ENCODE results near the gene FAM47E. TPM values are rescaled to one million over a fixed set of nuclear protein-coding genes. Genes with fewer than 3 reads are reported as not detected.

FAM47E gene
- total RNA-seq (2016; rRNA removed; fragmentation: Illumina TruSeq; extraction: Trizol), result 0.29 and 0.33 TPM in 2 replicates
- 0.30 TPM in 1 of 2 replicates, not detected in the other for total RNA-seq (2016; cell fraction: cytosol; rRNA removed; fragmentation: Illumina TruSeq; extraction: Trizol; ENCODE audit: low read depth)
- 0.37 and 0.65 TPM in 2 replicates for total RNA-seq (2016; cell fraction: insoluble cytoplasmic fraction; rRNA removed; fragmentation: Illumina TruSeq; extraction: Trizol)
- 0.25 and 0.41 TPM in 2 replicates for total RNA-seq (2016; cell fraction: membrane; rRNA removed; fragmentation: Illumina TruSeq; extraction: Trizol)
- total RNA-seq (2016; cell fraction: nucleus; rRNA removed; fragmentation: Illumina TruSeq; extraction: Trizol), result 0.31 and 0.50 TPM in 2 replicates
- 0.60 and 0.66 TPM in 2 replicates for polyA plus RNA-seq (2011; rRNA removed)
- polyA plus RNA-seq (2011; cell fraction: cytosol; rRNA removed), result 0.24 and 0.50 TPM in 2 replicates
- polyA plus RNA-seq (2011; cell fraction: nucleus; rRNA removed), result 0.06 and 1.5 TPM in 2 replicates
- polyA plus RNA-seq (2012), result 1.2 and 1.8 TPM in 2 replicates
- 0.27 and 0.29 TPM in 2 replicates for polyA plus RNA-seq (2016; cell fraction: cytosol; fragmentation: Illumina TruSeq; extraction: Trizol; ENCODE audit: low read depth)
- 0.29 and 0.50 TPM in 2 replicates for polyA plus RNA-seq (2016; cell fraction: insoluble cytoplasmic fraction; fragmentation: Illumina TruSeq; extraction: Trizol; ENCODE audit: low read depth)
- not detected in 2 replicates for polyA plus RNA-seq (2016; cell fraction: membrane; fragmentation: Illumina TruSeq; extraction: Trizol; ENCODE audit: low read depth)
- 0.44 TPM in 1 of 2 replicates, not detected in the other for polyA plus RNA-seq (2016; cell fraction: nucleus; fragmentation: Illumina TruSeq; extraction: Trizol; ENCODE audit: insufficient read depth, low read depth)
- polyA minus RNA-seq (2011; rRNA and poly(A)+ RNA removed; ENCODE audit: low replicate concordance), result 0.02 TPM in 1 of 2 replicates, not detected in the other
- 0.69 TPM in 1 of 2 replicates, not detected in the other for polyA minus RNA-seq (2011; cell fraction: cytosol; rRNA and poly(A)+ RNA removed)
- 1.5 and 1.9 TPM in 2 replicates for polyA minus RNA-seq (2011; cell fraction: nucleus; rRNA and poly(A)+ RNA removed)
- Bru-seq, nascent RNA, result percentile 21 among the genes with signal in this experiment
- BruChase-seq, experiment 1, labeled RNA remaining after a 6-hour chase, result percentile 19 among the genes with signal in this experiment
- BruChase-seq, experiment 2, labeled RNA remaining after a 2-hour chase, result percentile 13 among the genes with signal in this experiment
- long read RNA-seq, experiment 1, partial matches to known transcripts, result 0 of 1 reads
- long read RNA-seq, experiment 1, other reads (novel, unspliced or antisense), result 1 of 1 reads
- long read RNA-seq, experiment 2, result 0 reads

GRCh38 chr4:76251441-76252270 is at the start of gene FAM47E:
Gene FAM47E, plus strand, starts transcription at chr4:76251721. Its CDS starts 26 bp downstream, at chr4:76251747.
- H3K79me2 ChIP-seq (ENCODE audit: insufficient read depth, low read length), result no peaks in the 10 kb centered on the region
- ChIA-PET CTCF (ENCODE audit: low intra/inter-chr PET ratio, low total read pairs) (interaction anchor here (3.0 kb wide), 1 partner anchor 126 kb away, joined by 28 read pairs; no protein-coding TSS in a partner anchor), POLR2A (interaction anchor here (1.0 kb wide), 1 partner anchor 54 kb away, joined by 4 read pairs; no protein-coding TSS in a partner anchor)
- FAIRE-seq (no peak), DNase-seq (ENCODE audit: low spot score) (peak; percentile 57), ATAC-seq (peak; percentile 99)
- H3K4me1 ChIP-seq (ENCODE audit: insufficient read depth, low read length), result peaks cover 13% of the 10 kb centered on the region
- H3K4me2 ChIP-seq (ENCODE audit: low read depth, low read length), result peak within 1 kb of the TSS; percentile 86
- no peaks in the 10 kb centered on the region; a peak in 1 of 5 replicates for H3K27me3 ChIP-seq (ENCODE audit: control insufficient read depth in 1 of 2, insufficient read depth in 2 of 2, low read length in 2 of 2)
- peak within 1 kb of the TSS; percentile 79 for H2AFZ ChIP-seq (ENCODE audit: low read length)
- intact Hi-C loops (cut with micrococcal nuclease; ENCODE audit: unreplicated experiment), result loop anchor here (1.0 to 2.0 kb wide), 4 partner anchors 49 to 127 kb away; no protein-coding TSS in a partner anchor
- peak within 1 kb of the TSS; percentile 46 for H3K9ac ChIP-seq (ENCODE audit: insufficient read depth, low read depth, low read length)
- H4K20me1 ChIP-seq (ENCODE audit: insufficient read depth, low read length), result no peaks in the 10 kb centered on the region
- H3K27ac ChIP-seq (ENCODE audit: extremely low read length, insufficient read depth, low read length), result no peak within 1 kb of the TSS
- H3K9me3 ChIP-seq (ENCODE audit: low read length), result no peaks in the 10 kb centered on the region
- in situ Hi-C loops (cut with HindIII; ENCODE audit: extremely low pct_ligation_motif_present, low pct_unique_long_range_greater_than_20kb), result loop anchor here (10.0 kb wide), 1 partner anchor 123 kb away; no protein-coding TSS in a partner anchor
- 27% methylated on average over 36 of the region's 68 CpGs for WGBS (ENCODE audit: low lambda C conversion rate)
- no peaks in the 10 kb centered on the region for H3K36me3 ChIP-seq (replicated peaks in 1 of 2; ENCODE audit: control insufficient read depth in 1 of 2, insufficient read depth in 2 of 2, low read length in 2 of 2)
- peak within 1 kb of the TSS; percentile 39 to 69 (median 51) for H3K4me3 ChIP-seq (replicated peaks in 1 of 3; ENCODE audit: insufficient read depth in 1 of 3, low read depth in 2 of 3, low read length in 3 of 3)
- BruUV-seq (replicated peaks), result no TSS peak
- TF ChIP-seq ZSCAN21 (CRISPR knock-in tag; IDR thresholded peaks at IDR 0.05; ENCODE audit: borderline replicate concordance) (0 out of 2 replicates have a peak, but pooled peaks have one; percentile 53), ZNF510 (CRISPR knock-in tag; IDR thresholded peaks at IDR 0.05; ENCODE audit: low read depth) (no peak), SP5 (CRISPR knock-in tag; IDR thresholded peaks at IDR 0.05; ENCODE audit: borderline replicate concordance, low read depth) (no peak), DMAP1 (CRISPR knock-in tag; IDR thresholded peaks at IDR 0.05) (0 out of 2 replicates have a peak, but pooled peaks have one; percentile 39), ZC3H4 (CRISPR knock-in tag; IDR thresholded peaks at IDR 0.05; ENCODE audit: borderline replicate concordance) (no peak), HBP1 (CRISPR knock-in tag; IDR thresholded peaks at IDR 0.05; ENCODE audit: low read depth) (no peak), CAMTA2 (CRISPR knock-in tag; IDR thresholded peaks at IDR 0.05; ENCODE audit: borderline replicate concordance) (no peak), BCL3 (CRISPR knock-in tag; IDR thresholded peaks at IDR 0.05) (peak; percentile 24; the same call in 1 of the 2 replicates), PPARG (CRISPR knock-in tag; conservative IDR thresholded peaks at IDR 0.05) (0 out of 2 replicates have a peak, but pooled peaks have one; percentile 32), KLF11 (CRISPR knock-in tag; IDR thresholded peaks at IDR 0.05) (no peak), GATAD1 (CRISPR knock-in tag; IDR thresholded peaks at IDR 0.05) (peak; percentile 76), SKI (IDR thresholded peaks at IDR 0.05; ENCODE audit: partially characterized antibody) (peak; percentile 49), MNT (IDR thresholded peaks at IDR 0.05) (no peak), EED (CRISPR knock-in tag; IDR thresholded peaks at IDR 0.05) (0 out of 2 replicates have a peak, but pooled peaks have one; percentile 52)
